Mesothelial cell of epicardium (in vitro differentiated cells): ENCODE measurements around the gene GDF11. TPM values are rescaled to one million over a fixed set of nuclear protein-coding genes. Genes with fewer than 3 reads are reported as not detected.

ENCODE experiments used
- DNase-seq, 2 experiments: peaks; one replicate each; pipeline ENCODE4 v3.0.0; 2021; ENCODE audit warnings: low spot score in 2 of 2; ENCODE audit not compliant: unreplicated experiment in 2 of 2
- H3K27ac Mint-ChIP-seq: 2 replicates; pipeline ENCODE4 v1.8.0; 2021; ENCODE audit warnings: mixed read lengths
- H3K27me3 Mint-ChIP-seq: 2 replicates; pipeline ENCODE4 v1.8.0; 2021; ENCODE audit warnings: low read depth, mixed read lengths
- H3K36me3 Mint-ChIP-seq: 2 replicates; pipeline ENCODE4 v1.8.0; 2021; ENCODE audit warnings: mixed read lengths
- H3K4me1 Mint-ChIP-seq: 2 replicates; pipeline ENCODE4 v1.8.0; 2021; ENCODE audit warnings: mixed read lengths
- H3K4me3 Mint-ChIP-seq: 2 replicates; pipeline ENCODE4 v1.8.0; 2021; ENCODE audit warnings: mild to moderate bottlenecking, moderate library complexity, mixed read lengths
- H3K9me3 Mint-ChIP-seq: 2 replicates; pipeline ENCODE4 v1.8.0; 2021; ENCODE audit warnings: mixed read lengths
- total RNA-seq: library from RNA; stranded (reverse); gene quantifications from 3 replicates; pipeline ENCODE4 v1.2.1, GENCODE V29; 2021
- TF ChIP-seq, protein P1 (sequence below): fragments of 200-600 bp; sonication (generic); IDR thresholded peaks from one replicate; pipeline ENCODE4 v1.5.0; 2021; ENCODE audit warnings: antibody characterized with exemption; ENCODE audit not compliant: unreplicated experiment

Gene GDF11
- total RNA-seq, 1 donor from 2014 or later = 18.1 TPM

- Mint-ChIP-seq H3K27ac (no peak overlapping the region), H3K36me3 (no peaks in the 10 kb centered on the region), H3K27me3 (peaks cover 10% of the 10 kb centered on the region), H3K9me3 (no peaks in the 10 kb centered on the region), H3K4me1 (no peaks in the 10 kb centered on the region), H3K4me3 (no peak overlapping the region)
- DNase-seq = no peak
- TF ChIP-seq, protein P1, sequence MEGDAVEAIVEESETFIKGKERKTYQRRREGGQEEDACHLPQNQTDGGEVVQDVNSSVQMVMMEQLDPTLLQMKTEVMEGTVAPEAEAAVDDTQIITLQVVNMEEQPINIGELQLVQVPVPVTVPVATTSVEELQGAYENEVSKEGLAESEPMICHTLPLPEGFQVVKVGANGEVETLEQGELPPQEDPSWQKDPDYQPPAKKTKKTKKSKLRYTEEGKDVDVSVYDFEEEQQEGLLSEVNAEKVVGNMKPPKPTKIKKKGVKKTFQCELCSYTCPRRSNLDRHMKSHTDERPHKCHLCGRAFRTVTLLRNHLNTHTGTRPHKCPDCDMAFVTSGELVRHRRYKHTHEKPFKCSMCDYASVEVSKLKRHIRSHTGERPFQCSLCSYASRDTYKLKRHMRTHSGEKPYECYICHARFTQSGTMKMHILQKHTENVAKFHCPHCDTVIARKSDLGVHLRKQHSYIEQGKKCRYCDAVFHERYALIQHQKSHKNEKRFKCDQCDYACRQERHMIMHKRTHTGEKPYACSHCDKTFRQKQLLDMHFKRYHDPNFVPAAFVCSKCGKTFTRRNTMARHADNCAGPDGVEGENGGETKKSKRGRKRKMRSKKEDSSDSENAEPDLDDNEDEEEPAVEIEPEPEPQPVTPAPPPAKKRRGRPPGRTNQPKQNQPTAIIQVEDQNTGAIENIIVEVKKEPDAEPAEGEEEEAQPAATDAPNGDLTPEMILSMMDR = no peak
Measured at GRCh38 chr12:55699471-55700055, 43.4 kb upstream of the GDF11 start.

DNA sequence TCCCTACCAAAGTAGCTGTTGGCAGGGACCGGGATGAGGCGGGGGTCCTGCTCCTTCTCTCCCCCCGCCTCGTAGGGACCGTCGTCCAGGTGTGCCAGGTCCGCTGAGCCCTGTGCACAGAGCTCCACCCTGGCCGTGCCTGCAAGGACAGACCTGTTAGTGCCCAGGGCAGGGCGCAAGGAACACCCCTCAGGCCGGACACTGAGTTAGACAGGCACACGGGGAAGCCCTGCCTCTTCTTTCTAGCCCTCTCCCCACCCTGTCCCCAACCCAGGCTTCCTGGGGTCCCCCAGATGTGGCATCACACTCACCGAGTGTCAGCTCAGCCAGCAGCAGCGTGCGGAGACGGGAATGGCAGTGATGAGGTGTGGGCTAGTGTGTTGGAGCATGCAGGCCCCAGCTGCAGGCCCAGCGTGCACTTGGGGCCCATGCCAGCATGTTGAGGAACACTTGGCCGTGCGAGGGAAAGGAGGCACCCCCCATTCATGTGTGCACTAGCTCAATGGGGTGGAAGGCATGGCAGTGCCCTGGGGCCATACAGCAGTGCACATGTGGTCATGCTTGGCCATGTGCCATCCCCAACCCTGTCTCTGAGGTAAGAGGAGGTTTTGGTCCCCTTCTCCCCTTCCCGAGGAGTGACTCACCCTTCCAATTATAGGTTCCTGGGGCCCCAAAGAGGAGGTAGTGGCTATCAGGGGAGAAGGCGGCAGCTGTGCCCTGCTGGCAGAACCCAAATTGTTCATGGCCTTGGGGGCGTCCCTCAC lies 42.5 kb upstream of the GDF11 start:
- TF ChIP-seq, protein P1 = no peak
- no peak overlapping the region for H3K27ac Mint-ChIP-seq
- H3K27me3 Mint-ChIP-seq = peaks cover 17% of the 10 kb centered on the region
- H3K9me3 Mint-ChIP-seq = no peaks in the 10 kb centered on the region
- H3K4me1 Mint-ChIP-seq = no peaks in the 10 kb centered on the region
- H3K4me3 Mint-ChIP-seq = no peak overlapping the region
- DNase-seq = no peak
- no peaks in the 10 kb centered on the region for H3K36me3 Mint-ChIP-seq

GRCh38 chr12:55702861-55703260 lies 40.1 kb upstream of the GDF11 start:
- Mint-ChIP-seq H3K4me1 (peaks cover 8% of the 10 kb centered on the region), H3K36me3 (no peaks in the 10 kb centered on the region), H3K4me3 (no peak overlapping the region), H3K9me3 (no peaks in the 10 kb centered on the region), H3K27me3 (peaks cover 37% of the 10 kb centered on the region), H3K27ac (no peak overlapping the region)
- DNase-seq = no peak
- TF ChIP-seq, protein P1 = no peak

GRCh38 chr12:55703288-55703687 lies 39.6 kb upstream of the GDF11 start:
- DNase-seq = no peak
- Mint-ChIP-seq H3K4me1 (peaks cover 12% of the 10 kb centered on the region), H3K9me3 (no peaks in the 10 kb centered on the region), H3K4me3 (no peak overlapping the region), H3K27me3 (peaks cover 41% of the 10 kb centered on the region), H3K27ac (no peak overlapping the region), H3K36me3 (no peaks in the 10 kb centered on the region)
- TF ChIP-seq, protein P1 = no peak

GRCh38 chr12:55703901-55704761 lies 38.8 kb upstream of the GDF11 start:
- no peak overlapping the region for H3K4me3 Mint-ChIP-seq
- DNase-seq = no peak

More at GRCh38 chr12:55703901-55704761, 38.8 kb upstream of the GDF11 start:
- Mint-ChIP-seq H3K36me3 (no peaks in the 10 kb centered on the region), H3K27me3 (peaks cover 50% of the 10 kb centered on the region), H3K27ac (no peak overlapping the region), H3K9me3 (no peaks in the 10 kb centered on the region), H3K4me1 (peaks cover 17% of the 10 kb centered on the region)
- TF ChIP-seq, protein P1 = no peak
